Liver (tissue), 3 donors: ENCODE measurements around the gene MAP2K6.

Source experiments
- EGR1 ChIP-seq, 2 donors: IDR thresholded peaks; 2 replicates each; pipeline ENCODE4 v1.6.1; 2016 to 2018; ENCODE audit warnings: antibody characterized with exemption in 2 of 2, low read depth in 2 of 2
- JUND ChIP-seq, 2 donors: IDR thresholded peaks; 2 replicates each; pipeline ENCODE4 v1.6.1; 2016; ENCODE audit warnings: antibody characterized with exemption in 2 of 2
- SP1 ChIP-seq: IDR thresholded peaks from 2 replicates; pipeline ENCODE4 v1.6.1; 2018; ENCODE audit warnings: antibody characterized with exemption, mild to moderate bottlenecking
- YY1 ChIP-seq: IDR thresholded peaks from 2 replicates; pipeline ENCODE4 v1.6.1; 2016; ENCODE audit warnings: antibody characterized with exemption, mild to moderate bottlenecking
- TF ChIP-seq, protein P1 (sequence below): fragments of 150-350 bp; IDR thresholded peaks from 2 replicates; pipeline ENCODE4 v1.5.1; 2017; ENCODE audit warnings: improper control_type of control experiment, low read depth, low read length; ENCODE audit not compliant: missing input control
- TF ChIP-seq, protein P2 (sequence below): IDR thresholded peaks from 2 replicates; pipeline ENCODE4 v1.6.1; 2016; ENCODE audit warnings: antibody characterized with exemption, mild to moderate bottlenecking
- donor health status: healthy.
- donor health status: healthy.

DNA sequence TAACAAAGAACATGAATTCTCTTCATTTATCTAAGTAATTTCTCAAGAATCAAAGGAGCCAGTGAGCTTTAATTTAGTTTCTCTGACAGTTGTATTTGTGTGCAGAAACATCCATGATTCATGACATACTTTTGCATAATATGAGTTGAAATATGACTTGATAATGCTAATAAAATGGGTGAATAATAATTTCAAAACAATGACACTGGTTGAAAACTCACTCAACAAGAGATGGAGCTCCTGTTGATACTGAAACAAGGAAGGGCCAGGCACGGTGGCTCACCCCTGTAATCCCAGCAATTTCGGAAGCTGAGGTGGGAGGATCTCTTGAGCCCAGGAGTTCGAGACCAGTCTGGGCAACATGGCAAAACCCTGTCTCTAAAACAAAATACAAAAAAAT is 147.0 kb downstream of the MAP2K6 start:
- TF ChIP-seq, protein P1, sequence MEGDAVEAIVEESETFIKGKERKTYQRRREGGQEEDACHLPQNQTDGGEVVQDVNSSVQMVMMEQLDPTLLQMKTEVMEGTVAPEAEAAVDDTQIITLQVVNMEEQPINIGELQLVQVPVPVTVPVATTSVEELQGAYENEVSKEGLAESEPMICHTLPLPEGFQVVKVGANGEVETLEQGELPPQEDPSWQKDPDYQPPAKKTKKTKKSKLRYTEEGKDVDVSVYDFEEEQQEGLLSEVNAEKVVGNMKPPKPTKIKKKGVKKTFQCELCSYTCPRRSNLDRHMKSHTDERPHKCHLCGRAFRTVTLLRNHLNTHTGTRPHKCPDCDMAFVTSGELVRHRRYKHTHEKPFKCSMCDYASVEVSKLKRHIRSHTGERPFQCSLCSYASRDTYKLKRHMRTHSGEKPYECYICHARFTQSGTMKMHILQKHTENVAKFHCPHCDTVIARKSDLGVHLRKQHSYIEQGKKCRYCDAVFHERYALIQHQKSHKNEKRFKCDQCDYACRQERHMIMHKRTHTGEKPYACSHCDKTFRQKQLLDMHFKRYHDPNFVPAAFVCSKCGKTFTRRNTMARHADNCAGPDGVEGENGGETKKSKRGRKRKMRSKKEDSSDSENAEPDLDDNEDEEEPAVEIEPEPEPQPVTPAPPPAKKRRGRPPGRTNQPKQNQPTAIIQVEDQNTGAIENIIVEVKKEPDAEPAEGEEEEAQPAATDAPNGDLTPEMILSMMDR: no peak
- TF ChIP-seq YY1: no peak
- TF ChIP-seq JUND (IDR thresholded peaks at IDR 0.05): no peak
- no peak for TF ChIP-seq SP1
- TF ChIP-seq EGR1 (IDR thresholded peaks at IDR 0.05; ENCODE audit: low read depth in 2 of 2): no peak
- TF ChIP-seq, protein P2, sequence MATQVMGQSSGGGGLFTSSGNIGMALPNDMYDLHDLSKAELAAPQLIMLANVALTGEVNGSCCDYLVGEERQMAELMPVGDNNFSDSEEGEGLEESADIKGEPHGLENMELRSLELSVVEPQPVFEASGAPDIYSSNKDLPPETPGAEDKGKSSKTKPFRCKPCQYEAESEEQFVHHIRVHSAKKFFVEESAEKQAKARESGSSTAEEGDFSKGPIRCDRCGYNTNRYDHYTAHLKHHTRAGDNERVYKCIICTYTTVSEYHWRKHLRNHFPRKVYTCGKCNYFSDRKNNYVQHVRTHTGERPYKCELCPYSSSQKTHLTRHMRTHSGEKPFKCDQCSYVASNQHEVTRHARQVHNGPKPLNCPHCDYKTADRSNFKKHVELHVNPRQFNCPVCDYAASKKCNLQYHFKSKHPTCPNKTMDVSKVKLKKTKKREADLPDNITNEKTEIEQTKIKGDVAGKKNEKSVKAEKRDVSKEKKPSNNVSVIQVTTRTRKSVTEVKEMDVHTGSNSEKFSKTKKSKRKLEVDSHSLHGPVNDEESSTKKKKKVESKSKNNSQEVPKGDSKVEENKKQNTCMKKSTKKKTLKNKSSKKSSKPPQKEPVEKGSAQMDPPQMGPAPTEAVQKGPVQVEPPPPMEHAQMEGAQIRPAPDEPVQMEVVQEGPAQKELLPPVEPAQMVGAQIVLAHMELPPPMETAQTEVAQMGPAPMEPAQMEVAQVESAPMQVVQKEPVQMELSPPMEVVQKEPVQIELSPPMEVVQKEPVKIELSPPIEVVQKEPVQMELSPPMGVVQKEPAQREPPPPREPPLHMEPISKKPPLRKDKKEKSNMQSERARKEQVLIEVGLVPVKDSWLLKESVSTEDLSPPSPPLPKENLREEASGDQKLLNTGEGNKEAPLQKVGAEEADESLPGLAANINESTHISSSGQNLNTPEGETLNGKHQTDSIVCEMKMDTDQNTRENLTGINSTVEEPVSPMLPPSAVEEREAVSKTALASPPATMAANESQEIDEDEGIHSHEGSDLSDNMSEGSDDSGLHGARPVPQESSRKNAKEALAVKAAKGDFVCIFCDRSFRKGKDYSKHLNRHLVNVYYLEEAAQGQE: no peak
